GM21447 (cell line): Measurements from ENCODE around the gene PI16.

Experiments
- ATAC-seq: cut with Tn5 transposase; IDR thresholded peaks from one replicate; pipeline ENCODE4 v1.9.1; 2021; ENCODE audit not compliant: unreplicated experiment

The PI16 gene

DNA sequence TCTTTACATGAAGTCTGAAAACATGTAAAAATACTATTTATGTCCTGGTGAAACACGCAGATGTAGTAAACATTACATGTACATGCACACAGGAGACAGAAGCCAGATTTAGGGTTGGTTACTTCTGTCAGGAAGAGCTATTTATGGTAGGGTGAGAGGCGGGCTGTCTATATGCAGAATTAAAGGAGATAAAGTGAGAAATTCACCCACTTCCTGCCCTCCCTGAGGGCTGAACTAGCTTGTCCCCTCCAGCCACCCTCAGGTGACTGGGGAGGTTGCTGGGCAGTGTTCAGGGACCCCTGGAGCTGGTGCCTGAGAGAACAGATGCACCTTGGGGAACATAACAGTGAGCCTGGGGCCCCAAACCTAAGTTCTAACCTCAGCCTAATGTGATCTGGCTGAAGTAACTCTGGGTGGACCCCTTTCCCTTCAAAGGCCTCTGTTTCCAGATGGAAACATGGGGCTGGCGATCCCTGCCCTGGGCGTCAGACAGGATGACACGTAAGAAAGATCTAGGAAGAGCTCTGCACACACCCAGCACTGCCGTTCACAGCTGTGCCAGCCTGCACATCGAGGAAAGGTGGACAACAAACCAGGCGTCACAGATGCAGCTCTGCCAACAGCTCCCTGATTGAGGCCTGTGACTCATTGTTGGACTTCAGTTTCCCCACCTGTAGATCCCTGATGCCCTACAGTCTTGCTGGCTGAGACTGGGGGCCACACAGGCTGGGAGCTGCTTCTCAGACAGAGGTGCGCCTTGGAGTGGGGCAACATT is 1.3 kb downstream of the PI16 start:
- ATAC-seq = no peak

DNA sequence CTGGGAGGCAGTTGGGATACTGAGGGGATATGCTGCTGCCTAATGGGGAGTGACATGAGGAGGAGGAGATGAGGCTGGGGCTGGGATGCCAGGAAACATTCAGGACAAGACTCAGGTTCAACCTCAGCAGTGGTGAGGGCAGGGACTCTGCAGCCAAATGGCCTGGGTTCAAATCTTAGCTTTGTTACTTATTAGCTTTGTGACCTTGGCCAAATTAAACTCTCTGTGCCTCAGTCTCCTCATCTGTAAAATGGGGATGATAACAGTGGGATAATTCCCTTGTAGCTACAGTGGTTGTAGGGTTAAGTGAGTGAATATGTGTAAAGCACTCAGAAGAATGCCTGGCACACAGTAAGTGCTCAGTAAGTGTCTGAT is 1.9 kb downstream of the PI16 start:
- no peak for ATAC-seq

DNA sequence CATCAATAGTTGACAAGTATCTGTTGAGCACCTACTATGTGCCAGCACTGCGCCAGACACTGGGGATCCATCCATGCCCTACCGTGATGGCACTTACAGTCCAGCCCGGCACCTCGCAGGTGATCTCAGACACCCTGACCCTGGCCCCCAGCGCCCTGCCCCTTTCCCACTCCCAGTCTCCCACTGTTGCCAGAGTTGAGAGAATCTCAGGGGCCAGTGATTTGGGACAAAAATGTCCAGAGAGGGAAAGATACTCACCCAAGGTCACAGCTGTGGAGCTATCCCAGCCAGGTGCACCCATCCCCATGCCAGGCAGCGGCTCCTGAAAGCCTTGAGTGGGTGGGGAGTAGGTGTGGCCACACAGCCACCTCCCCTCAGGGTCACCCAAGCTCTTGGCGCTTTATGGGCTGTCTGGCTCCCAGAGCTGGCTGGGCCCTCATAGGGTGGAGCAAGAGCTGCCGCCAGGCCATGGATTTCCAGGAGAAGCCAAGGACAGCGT is 3.3 kb downstream of the PI16 start:
- ATAC-seq = no peak

DNA sequence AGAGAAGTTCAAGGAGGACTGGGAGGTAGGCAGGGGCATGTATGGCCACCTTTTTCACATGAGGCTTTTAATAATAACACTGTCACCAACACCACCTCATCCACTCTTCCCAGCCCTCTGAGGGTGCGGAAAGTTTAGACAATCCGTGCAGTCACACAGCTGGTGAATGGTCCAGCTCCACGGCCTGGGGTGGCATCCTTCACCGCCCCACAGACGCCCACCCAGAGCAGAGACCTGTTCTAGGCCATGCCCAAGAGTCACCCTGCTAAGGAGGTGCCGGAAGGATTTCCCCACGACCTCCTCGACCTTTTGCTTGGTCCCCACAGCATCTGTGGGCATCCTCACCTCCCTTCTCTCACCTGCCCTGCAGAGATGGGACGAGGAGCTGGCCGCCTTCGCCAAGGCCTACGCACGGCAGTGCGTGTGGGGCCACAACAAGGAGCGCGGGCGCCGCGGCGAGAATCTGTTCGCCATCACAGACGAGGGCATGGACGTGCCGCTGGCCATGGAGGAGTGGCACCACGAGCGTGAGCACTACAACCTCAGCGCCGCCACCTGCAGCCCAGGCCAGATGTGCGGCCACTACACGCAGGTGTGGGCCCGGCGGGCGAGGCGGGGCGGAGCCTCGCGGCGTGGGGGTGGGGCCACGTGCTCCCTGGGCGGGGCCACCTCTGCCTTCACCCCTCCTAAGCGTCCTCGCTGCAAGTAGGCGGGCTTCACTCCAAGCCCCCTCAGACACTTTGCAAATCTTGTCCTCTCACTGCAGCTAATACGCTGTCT is 4.4 kb downstream of the PI16 start:
- ATAC-seq = no peak

DNA sequence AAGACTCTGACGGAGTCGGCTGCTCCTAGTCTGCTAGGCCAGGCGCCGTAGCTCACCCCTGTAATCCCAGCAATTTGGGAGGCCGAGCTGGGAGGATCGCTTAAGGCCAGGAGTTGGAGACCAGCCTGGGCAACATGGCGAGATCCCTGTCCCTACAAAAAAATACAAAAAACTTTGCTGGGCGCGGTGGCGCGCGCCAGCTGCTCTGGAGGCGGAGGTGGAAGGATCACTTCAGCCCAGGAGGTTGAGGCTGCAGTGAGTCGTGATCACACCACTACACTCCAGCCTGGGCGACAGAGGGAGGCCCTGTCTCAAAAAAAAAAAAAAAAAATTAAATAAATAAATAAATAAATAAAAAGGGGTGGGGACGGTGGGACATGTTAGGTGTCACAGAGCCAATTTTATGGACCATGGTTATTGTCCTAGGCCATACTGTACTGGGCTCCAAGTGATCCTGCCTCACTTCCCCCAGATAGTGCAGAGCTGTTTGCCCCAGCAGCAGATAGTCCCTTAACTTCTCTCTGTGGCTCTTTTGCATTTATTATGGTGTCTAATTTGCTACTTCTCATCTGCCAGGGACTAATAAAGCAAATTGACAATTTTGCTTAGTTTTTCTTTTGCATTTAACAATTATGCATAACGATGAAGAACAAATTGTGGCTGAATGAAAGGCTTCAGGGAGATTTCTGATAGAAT is 5.2 kb downstream of the PI16 start:
- no peak for ATAC-seq

DNA sequence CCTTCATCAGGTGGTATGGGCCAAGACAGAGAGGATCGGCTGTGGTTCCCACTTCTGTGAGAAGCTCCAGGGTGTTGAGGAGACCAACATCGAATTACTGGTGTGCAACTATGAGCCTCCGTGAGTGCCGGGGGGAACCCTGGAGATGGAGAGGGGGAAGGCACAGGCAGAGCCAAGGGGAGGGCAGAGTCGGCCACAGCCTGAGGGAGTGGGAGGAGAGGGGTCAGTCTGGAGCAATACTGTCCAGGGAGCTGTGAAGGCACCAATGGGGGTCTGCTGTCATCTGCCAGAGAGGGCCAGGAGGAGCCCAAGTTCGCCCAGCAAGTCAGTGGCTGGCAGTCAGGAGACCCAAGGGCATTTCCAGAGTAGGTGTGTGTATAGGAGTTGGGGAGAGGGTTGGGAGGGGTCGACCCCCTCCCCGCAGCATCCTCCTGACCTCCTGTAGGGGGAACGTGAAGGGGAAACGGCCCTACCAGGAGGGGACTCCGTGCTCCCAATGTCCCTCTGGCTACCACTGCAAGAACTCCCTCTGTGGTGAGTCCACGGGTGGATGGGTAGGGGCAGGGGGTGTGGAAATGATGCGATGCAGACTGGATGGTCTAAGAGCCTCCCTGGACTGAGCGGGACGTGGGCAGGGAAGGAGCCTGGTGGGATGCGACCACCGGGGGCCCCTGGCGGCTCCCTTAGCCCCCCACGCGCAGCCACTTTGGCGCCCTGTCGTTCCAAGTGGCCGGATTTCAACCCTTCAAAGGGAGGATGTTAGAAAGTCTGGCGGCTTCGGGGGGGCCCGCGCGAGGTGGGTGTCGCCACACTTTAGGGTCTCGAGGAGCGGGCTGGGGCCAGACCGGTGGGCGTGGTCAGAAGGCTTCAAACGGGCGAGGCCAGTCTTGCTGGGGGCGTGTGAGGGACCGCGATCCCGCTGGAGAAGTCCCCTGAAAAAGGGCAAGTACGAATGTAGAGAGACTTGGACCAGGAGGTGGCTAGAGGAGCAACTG is 7.2 kb downstream of the PI16 start:
- ATAC-seq = no peak

DNA sequence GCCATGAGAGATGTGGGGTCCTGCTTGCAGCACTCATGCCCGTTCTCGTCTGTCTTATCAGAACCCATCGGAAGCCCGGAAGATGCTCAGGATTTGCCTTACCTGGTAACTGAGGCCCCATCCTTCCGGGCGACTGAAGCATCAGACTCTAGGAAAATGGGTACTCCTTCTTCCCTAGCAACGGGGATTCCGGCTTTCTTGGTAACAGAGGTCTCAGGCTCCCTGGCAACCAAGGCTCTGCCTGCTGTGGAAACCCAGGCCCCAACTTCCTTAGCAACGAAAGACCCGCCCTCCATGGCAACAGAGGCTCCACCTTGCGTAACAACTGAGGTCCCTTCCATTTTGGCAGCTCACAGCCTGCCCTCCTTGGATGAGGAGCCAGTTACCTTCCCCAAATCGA is 8.3 kb downstream of the PI16 start:
- no peak for ATAC-seq

DNA sequence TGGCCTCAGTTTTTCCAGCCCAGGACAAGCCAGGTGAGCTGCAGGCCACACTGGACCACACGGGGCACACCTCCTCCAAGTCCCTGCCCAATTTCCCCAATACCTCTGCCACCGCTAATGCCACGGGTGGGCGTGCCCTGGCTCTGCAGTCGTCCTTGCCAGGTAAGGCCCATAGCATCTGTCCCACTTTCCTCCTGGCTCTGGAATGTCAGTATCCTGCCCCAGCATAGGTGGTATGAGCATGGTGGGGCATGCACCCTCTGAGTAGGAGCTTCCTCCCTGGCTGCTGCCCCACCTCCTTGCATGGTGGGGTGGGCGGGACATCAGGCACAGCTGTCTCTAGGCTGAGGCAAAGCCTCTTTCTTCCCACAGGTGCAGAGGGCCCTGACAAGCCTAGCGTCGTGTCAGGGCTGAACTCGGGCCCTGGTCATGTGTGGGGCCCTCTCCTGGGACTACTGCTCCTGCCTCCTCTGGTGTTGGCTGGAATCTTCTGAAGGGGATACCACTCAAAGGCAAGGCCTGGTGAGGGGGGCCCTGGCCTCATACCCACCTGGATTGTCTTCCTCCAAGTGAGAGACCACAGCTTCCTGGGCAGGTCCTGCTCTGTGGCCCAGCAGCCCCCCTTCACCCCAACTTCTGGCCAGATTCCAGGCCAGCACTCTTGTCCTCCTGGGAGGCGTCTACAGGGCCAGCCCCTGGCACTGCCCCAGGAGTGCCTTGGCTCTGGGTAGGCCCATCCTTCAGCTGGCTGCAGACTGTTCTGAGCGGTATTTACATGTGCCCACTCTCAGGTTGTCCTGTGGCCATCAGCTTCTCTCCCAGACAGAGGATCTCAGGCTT is 9.1 kb downstream of the PI16 start:
- no peak for ATAC-seq

DNA sequence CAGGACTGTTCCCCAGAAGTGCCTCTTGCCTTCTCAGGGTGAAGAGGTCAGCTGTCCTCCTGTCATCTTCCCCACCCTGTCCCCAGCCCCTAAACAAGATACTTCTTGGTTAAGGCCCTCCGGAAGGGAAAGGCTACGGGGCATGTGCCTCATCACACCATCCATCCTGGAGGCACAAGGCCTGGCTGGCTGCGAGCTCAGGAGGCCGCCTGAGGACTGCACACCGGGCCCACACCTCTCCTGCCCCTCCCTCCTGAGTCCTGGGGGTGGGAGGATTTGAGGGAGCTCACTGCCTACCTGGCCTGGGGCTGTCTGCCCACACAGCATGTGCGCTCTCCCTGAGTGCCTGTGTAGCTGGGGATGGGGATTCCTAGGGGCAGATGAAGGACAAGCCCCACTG is 9.8 kb downstream of the PI16 start:
- ATAC-seq = no peak

DNA sequence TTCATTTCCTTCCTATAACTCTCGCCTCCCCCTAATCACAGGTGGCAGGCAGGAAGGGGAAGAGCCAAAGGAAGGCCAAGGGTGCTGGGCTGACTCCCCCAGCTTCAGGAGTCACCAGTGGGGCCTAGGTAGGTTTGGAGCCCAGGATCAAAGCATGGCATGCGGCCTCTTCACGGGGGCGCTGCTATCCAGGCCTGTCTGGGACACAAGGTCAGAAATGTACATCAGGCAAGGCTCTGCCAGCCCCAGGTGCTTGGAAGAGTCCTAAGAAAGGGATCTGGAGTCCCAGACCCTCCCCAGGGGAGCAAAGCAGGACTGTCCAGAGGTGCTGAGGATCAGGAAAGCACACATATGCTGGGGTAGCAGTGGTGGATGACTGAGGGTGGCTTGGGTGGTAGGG is 10.4 kb downstream of the PI16 start:
- no peak for ATAC-seq

DNA sequence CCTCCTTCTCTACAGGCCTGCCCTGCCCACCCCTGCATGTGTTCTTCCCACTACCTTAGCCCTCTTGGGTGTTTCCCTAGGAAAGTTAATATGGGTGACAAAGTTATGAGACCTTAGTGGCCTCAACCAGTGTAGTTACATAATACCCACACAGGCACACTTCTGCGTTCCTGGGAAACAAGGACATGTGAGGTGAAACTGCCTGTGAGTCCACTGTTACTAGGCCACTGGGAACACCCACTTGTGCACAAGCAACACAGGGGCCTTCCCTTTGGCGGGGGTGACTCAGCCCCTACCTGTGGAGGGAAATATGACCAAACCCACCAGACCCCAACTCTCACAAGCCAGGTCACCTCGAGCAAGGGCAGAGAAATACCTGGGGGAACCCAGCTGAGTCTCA is 12.8 kb downstream of the PI16 start:
- ATAC-seq = no peak

DNA sequence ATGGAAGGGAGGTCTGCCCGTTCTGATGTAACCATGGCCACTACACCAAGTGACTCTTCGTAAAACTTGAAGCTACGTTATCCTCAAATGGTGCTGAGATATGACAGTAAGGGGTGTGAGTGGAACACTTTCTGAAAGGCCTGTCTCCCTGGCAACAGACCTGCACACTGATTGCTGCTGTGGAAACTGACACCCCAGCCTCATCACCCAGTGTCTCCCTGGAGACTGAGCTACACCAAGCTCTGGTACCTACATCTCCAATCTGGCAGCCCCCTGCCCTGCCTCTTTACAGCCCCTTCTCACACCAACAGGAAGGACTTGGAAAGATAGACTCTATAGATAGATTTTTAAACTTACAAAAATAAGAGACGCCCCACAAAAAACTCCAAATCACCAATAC is 13.2 kb downstream of the PI16 start:
- ATAC-seq = no peak

DNA sequence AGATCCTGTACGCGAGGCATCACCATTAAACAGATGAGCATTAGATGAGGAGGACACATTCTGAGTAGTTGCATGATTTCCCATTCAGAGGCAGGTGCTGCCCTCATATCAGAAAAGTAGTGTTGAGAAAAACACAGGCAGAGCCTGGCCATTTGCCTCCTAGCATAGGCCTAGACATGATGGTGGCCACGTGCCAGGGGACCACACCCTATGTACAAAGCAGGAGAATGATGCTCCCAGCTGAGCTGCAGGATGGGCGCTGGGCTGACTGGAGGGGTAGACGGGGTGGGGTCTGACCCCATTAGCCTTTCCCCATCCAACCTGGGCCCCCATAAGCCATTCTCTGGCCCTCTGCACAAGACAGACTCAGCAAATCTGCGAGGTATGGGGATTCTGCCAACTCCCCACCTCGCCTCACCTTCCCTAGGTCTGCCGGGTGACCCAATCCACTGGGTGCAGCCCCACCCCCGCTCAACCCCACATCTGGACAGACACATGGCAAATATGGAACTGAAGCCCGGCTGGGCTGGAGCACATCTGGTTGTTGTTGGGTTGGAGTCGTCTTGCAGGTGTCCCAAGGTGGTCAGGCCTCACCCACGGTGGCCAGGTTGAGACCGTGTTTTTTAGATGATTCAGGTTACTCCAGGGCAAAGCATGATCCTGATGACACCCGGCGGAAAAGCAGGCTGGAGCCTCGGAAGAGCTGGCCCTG is 13.9 kb downstream of the PI16 start:
- ATAC-seq = no peak

DNA sequence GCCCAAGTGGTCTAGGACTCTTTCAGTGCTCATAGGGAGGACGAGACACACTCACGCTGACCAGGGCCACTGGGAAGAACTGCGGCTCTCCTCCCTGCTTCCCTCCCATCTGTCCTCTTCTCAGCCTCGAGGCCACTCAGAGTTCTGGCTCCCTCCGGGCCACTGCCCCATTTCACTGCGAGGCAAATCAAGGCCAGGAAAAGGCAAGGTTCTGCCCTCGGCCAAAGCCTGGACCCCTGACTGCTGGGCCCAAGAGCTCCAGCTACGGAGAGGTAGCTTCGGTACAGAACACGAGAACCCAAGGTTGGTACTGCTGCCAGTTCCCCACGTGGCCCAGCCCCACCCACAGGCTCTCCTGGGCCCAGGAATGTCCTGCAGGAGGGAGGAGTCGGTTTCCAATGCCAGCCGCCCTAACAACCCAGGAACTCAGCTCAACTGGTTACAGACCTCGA is 14.7 kb downstream of the PI16 start:
- ATAC-seq = no peak

DNA sequence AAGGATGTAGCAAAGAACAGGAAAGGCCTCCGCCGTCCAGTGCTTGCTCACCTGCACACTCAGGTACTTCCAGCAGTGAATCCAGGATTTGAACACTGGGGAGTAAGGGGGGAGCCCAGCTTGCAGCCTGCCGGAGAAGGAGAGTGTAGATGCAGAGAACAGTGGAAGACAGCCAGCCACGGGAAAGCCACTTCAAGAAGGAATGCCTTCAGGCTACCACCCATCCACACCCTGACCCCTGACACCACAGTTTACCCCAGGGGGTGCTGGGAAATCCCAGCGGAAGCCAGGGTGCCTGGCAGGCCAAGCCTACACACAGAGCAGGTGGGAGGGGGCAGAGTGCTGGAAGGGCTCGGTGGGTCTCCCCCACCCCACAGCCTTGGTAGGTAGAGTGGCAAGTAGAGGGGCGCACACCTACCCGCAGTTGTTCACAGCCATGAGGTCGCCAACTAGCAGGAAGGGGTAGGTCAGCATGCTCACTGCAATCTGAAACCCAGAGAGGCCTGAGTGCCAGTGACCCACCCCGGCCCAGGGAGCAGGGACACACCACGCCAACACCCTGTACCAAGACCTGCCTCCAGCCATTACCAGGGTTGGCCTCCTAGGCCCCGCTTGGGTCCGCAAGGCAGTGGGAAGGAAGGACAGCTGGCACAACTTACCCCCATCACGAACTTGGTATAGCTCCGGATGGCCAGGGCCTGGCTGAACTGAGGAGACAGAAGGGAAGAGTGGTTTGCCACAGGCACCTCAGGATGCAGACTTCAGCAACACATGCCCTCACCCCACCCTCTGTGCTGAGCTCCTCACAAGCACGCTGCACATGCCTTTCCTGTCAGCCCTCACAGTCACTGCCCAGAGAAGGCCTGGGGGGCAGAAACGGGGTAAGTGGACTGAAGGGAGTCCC is 15.7 kb downstream of the PI16 start:
- no peak for ATAC-seq

DNA sequence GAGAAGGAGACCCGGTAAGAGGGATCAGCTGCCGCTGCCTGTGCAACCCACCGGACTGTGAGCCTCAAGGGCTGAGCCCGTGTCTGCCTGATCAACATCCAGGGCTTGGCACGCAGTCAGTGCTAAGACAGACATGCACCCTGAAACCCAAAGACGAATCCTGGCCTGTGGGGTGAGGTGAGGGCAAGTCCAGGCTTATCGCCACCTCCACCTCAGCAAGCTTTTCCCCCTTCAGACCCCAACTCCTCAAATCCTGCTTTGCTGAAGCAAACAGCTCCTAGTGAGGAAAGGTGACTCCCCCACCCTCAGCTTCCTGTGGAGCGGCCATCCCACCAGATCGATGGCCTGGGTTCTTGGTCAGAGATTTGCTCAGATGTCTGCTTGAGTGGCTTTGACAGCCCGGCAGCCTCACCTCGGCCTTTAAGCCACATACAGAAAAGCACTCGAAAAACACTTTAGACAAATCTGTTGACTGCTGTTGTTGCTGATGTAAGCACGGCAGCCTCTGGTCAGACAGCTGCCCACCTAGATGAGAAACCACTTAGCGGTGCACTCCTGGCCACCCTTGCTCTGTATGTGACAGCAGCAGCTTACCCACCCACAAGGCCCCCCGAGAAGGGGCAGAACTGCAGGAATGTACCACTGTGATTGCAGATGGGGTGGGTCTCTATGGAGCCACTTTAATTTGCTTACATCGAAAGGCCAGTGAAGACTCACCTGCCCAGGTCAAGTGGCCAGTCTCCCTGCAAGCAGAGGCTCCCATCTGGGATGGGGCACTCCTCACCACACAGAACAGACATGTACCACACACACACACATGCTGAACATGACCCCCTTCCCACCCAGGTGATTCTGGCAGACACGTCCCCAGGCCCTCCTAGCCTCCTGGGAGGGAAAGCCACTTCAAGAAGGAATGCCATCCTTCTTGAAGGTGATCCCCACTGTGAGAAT is 16.6 kb downstream of the PI16 start:
- ATAC-seq = no peak
